NCI-H2107 treated with DMSO at 0.1 percent for 48 hours (cell line): ENCODE data around the gene GMDS.
A peak's percentile ranks its signal among the peaks of the same experiment; 100 is the strongest.

Experiments used
- DNase-seq: peaks from one replicate; lab custom pipeline; 2025; ENCODE audit not compliant: unreplicated experiment; lab: John Stamatoyannopoulos, UW

Gene GMDS

DNA sequence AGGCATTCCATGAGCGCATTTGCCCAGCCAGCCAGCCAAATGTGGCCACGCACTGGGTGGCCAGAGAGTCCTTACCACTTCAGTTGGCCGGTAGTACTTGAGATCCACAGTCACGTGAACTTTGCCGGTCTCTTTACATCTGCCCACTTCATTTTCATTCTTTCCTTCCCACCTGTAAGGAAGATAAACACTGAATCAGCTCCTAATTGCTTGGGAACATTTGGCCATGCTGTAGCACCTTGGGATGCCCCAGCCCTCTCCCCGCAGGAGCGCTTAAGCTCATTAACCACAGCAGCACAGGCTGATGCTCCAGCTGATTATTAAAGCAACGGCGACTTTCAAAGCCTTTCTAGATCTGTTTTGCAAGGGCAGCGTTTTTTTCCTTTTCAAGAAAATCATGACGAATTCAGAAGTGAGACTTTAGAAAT lies 519.0 kb downstream of the GMDS start:
- DNase-seq, result peak; percentile 26

DNA sequence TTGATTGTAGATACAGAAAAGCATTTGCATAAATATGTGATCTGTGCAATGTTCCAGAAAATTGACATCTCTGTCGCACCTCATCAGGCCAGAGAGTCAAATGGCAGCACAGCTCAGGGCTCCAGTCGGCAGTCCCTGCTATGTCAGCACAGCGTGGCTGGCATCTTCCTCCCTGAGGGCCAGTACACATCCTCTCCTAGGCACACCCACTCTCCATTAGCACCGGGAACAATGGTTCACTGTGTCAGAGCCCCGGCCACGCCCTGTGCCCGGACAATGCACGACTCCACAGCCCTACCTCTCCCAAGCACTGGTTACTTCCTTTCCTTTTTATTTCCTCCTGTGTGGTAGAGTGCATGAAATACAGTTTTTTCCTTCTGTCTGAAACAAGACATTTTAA lies 520.8 kb downstream of the GMDS start:
- no peak for DNase-seq

DNA sequence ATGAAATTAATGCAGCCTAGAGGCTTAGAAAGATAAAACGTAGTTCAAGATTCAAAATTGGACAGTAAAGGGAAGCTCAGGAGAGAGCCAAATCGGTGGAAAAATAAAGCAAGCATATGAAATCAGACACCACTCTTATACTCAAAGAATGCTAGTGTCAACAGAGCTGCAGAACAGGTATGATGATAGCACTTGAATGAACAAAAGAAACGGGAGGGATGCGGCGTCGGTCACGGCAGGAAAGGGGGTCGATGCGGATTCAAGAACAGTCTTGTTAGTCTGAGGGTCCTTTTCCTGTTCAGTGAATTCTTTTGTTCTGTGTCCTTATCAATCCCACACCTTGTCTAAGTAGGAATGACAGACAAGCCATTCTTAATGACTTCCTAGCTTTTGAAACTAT lies 521.3 kb downstream of the GMDS start:
- DNase-seq, result peak; percentile 60

- no peak for DNase-seq
Measured at GRCh38 chr6:1722801-1723200, 522.6 kb downstream of the GMDS start.

DNA sequence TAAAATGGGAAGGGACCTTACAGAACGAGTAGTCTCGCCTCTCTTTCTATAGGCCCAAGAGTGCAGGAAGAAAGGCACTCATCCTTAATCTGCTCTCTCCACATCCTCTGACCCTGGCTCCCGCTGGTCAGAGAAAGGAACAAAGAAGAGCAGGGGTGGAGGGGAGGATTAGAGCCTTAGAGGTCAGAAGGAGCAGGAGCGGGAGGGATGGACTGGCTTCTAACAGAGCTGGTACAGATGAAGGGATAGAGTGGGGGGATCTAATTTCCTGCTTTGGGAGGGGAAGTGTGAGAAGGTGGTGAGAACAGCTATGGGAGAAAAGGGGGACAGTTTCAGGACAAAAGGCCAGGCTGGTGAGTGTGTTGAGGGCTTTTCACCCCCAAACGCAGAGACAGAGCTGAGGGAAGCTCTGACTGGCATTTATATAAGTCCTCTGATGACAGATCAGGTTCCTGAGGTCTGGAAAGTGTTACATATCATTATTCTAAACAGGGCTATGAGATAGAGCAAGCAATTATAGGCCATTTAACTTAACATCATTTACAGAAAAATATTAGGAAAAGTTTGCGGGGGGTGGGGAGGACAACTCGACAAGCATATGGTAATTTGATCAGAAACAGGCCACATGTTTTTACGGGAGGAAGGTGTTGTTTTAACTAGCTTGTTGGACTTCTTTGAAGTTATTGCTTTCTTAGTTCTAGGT lies 524.6 kb downstream of the GMDS start:
- no peak for DNase-seq

GRCh38 chr6:1719922-1720321 lies 525.5 kb downstream of the GMDS start:
- DNase-seq, result no peak

DNA sequence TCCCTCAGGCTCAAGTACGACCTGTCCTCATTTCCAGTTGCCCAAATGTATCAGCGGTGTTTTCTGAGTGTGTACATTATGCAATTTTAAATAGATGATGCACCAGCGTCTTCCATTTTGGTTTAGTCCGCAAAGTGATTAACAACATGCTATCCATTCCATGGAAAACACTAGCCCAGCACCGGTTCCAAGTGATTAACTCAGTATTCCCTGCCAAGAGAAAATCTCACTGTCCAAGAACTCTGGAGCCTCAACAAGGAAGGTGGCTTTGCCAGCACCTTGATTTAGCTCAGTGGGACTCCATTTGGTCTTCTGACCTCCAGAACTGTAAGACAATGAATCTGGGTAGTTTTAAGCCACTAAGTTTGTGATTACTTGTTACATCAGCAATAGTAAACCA lies 528.5 kb downstream of the GMDS start:
- DNase-seq, result no peak

- no peak for DNase-seq
Measured at GRCh38 chr6:1716396-1716795, 529.0 kb downstream of the GMDS start.

- DNase-seq, result no peak
Measured at GRCh38 chr6:1715336-1715735, 530.1 kb downstream of the GMDS start.

GRCh38 chr6:1714654-1715053 lies 530.8 kb downstream of the GMDS start:
- no peak for DNase-seq

- DNase-seq, result no peak
Measured at GRCh38 chr6:1713016-1713600, 532.3 kb downstream of the GMDS start.

DNA sequence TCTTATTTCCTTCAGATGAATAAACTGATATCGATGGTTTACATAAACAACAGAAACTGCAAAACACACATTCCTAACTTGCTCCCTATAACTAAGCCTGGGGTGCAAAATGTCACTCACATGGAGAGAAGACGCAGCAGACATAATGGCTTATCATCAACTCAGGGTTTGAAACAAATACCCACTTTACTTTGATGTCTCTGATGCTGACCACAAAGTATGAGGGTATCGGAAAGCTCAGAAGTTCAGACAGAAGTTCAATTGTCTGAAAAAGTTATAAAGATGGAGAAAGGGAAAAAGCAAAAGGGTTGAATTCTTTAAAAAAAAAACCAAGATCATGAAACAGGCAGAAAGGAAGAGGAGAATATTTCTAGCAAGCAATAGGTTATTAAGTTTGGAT lies 533.0 kb downstream of the GMDS start:
- no peak for DNase-seq

DNA sequence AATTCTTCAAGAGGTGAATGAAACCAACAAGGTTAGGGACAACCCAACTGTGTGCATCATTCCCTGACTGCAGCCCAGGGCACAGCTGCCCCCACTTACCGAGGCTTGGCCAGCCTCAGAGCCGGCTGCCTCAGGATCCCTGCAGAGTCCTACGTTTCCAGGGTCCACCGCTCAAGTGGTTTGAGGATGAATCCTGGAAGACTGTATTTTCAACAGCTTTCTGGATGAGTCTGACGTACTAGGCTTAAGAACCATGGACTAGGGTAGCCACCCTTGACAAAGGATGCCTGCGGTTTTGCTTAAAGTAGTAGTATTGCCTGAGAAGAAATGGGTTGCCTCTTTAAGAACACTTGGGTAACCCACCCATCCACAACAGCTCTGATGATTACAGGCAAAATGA lies 534.3 kb downstream of the GMDS start:
- DNase-seq, result no peak

DNA sequence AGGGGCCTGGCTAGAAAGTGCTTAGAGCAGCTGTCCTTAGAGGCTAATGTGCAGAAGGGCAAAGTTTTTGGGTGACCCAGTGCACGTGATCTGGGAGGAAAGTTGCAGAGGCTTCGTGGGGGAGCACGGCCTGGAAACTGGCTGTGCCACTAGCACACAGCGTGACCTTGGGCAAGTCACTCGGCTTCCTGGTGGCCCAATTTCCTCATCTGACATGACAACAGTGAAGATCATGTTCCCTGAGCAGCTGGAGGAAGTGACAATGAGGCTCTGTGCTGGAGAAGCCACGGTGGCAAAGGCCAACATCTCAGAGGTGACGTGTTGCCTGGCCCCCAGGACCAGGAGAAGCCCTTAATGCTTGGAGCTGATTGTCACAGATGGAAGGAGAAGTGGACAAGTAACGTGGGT lies 536.2 kb downstream of the GMDS start:
- no peak for DNase-seq

GRCh38 chr6:1708820-1709219 lies 536.6 kb downstream of the GMDS start:
- no peak for DNase-seq

GRCh38 chr6:1708122-1708521 lies 537.3 kb downstream of the GMDS start:
- DNase-seq, result no peak

DNA sequence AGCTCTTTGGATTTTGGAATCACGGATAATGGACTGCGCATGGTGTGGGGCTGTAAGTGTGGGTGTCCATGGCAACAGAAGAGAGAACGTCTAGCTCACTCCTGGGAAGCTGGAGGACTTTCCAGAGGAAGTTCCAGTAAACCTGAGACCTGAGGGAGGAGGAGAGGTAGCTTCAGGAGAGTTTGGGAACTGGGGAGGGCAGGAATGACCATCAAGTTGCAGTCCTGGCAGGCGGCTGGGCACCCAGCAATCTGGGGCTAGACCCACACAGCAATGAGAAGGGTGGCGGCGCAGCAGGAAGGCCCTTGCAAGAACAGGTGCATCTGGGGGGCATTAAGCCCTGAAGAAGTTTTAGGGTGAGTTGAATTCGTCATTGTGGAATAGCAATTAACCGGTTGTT lies 539.8 kb downstream of the GMDS start:
- DNase-seq, result no peak

GRCh38 chr6:1705183-1705582 lies 540.2 kb downstream of the GMDS start:
- no peak for DNase-seq

GRCh38 chr6:1704711-1705110 lies 540.7 kb downstream of the GMDS start:
- DNase-seq, result no peak

DNA sequence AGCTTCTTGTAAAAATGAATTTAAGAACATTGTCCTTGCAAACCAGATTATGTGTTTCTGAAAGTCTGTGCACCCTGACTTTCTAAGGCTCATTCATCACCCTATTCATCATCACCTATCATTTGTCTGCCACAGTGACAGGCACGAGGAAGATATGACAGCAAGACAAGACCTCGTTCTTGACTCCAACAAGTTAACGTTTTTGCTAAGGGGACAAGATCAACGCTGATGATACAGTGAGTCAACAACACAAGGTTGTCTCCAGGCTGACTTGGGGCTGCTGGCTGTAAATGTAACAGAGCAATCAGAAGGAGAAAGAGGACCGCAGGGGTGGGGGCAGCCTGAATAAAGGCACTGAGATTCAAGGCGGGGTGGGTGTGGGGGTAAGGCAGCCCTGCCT lies 541.5 kb downstream of the GMDS start:
- no peak for DNase-seq

DNA sequence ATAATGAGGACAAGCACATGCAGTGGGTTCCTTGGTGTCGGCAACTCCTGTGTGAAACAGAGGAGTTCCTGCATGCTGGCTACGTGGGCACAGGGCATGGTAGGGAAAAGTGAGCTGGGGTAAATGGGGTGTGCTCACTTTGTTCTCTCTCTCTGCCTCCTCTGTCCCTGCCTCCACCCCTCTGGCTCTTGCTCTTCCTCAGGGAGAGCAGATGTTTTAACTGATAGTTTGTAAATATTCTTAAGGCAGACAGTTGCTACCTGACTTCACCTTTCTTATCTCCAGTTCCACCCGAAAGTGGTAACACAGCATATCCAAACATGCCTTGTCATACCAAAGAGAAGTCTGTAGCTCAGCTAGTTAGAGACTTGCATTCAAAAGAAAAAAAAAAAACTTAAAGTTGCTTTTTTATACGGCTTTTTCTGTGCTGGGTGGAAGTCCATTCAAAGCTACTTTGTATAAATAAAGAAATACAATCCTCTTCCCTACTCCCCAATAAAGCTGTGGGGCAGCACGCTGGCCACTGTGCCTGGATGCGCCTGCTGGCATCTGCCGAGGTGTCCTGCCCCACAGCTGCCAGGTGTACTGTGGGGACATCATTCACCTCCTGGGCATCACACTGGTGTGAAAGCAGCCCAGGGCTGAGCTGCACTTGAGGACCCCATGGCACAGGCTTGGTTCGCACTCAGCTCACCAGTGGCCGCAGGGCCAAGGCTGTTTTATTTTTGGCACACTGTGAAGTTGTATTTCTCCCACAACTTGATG lies 542.1 kb downstream of the GMDS start:
- no peak for DNase-seq

DNA sequence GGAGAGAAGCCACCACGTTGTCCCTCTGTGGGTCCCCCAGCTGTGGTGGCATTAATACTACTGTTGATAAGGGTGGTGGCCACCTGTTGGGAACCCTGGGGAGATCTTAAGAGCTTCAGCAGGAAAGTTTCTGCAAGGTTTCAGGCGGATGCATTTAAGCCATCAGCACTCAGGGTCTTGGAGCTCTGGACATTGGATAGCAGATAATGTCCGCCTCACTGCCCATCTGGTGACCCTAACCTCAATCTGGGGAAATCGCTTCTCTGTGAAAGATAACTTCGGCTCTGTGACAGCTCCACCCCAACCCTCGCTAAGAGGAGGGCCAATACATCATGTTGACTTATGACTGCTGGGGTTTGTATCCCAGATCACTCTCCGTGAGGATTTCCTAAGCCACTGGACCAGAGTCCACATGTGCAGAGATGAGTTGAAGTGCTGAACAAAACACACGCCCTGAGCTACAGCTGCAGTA lies 542.8 kb downstream of the GMDS start:
- DNase-seq, result no peak
